B cell (primary cell): ENCODE data around the gene ZNF423. TPM values are rescaled to one million over a fixed set of nuclear protein-coding genes. Genes with fewer than 3 reads are reported as not detected.

Experiments used
- ATAC-seq: fragments of 200-7000 bp; cut with Tn5 transposase; one replicate; pipeline ENCODE4 v1.10.0; 2021; ENCODE audit warnings: low read depth, mild to moderate bottlenecking, moderate number of reproducible peaks, moderate library complexity
- CTCF ChIA-PET: fragments of 350-600 bp; sonication (Branson Sonifier 250); formaldehyde crosslinking; loops from one replicate; lab custom pipeline; 2021; ENCODE audit warnings: antibody characterized with exemption, inconsistent platforms; lab: Charles Lee
- POLR2A ChIA-PET: fragments of 350-600 bp; sonication (Branson Sonifier 250); formaldehyde crosslinking; loops from one replicate; lab custom pipeline; 2021; ENCODE audit warnings: antibody characterized with exemption; lab: Charles Lee
- DNase-seq: peaks from one replicate; pipeline ENCODE4 v3.0.0; 2013
- H2AFZ ChIP-seq: 2 replicates; pipeline ENCODE4 v1.6.1; 2012; ENCODE audit warnings: mild to moderate bottlenecking, low read depth, low read length; ENCODE audit not compliant: insufficient read depth, poor library complexity, severe bottlenecking
- H3K27ac ChIP-seq, 2 donors: 1 replicate in 1 of 2; 2 replicates in 1 of 2; pipeline ENCODE4 v1.5.1; 2012 to 2013; ENCODE audit warnings: low read length in 2 of 2, mild to moderate bottlenecking in 2 of 2, moderate library complexity in 1 of 2
- H3K27me3 ChIP-seq, 4 experiments: fragments of 200-600 bp in 1 of 4; sonication (generic) in 1 of 4; replicated peaks in 1 of 4; 1 replicate in 2 of 4; 2 replicates in 2 of 4; pipeline versions ENCODE4 v1.6.1 to v1.7.0; 2013 to 2016; ENCODE audit warnings: low read length in 3 of 4, mild to moderate bottlenecking in 2 of 4, mixed read lengths in 1 of 4, moderate library complexity in 1 of 4; ENCODE audit not compliant: insufficient read depth in 4 of 4, control insufficient read depth in 3 of 4; ENCODE audit errors: control extremely low read depth in 1 of 4
- H3K36me3 ChIP-seq, 2 experiments: replicated peaks in 1 of 2; 1 replicate in 1 of 2; 2 replicates in 1 of 2; pipeline versions ENCODE4 v1.6.1 to v1.7.1; 2013; ENCODE audit warnings: low read length in 1 of 2; ENCODE audit not compliant: insufficient read depth in 2 of 2, control insufficient read depth in 1 of 2; ENCODE audit errors: control extremely low read depth in 1 of 2, extremely low read depth in 1 of 2
- H3K4me1 ChIP-seq, 2 donors: fragments of 200-600 bp in 1 of 2; sonication (generic) in 1 of 2; 1 replicate in 1 of 2; 2 replicates in 1 of 2; pipeline versions ENCODE4 v1.5.1 to v1.6.1; 2013 to 2017; ENCODE audit warnings: low read length in 2 of 2; ENCODE audit not compliant: control insufficient read depth in 2 of 2, insufficient read depth in 2 of 2
- H3K4me2 ChIP-seq: replicated peaks from 2 replicates; pipeline ENCODE3; 2012; ENCODE audit warnings: mild to moderate bottlenecking, low read depth, low read length; ENCODE audit not compliant: poor library complexity, severe bottlenecking
- H3K4me3 ChIP-seq, 5 experiments: fragments of 200-600 bp in 1 of 5; sonication (generic) in 1 of 5; 1 replicate in 3 of 5; 2 replicates in 2 of 5; pipeline versions ENCODE4 v1.5.1 to v1.7.0; 2011 to 2016; ENCODE audit warnings: low read length in 4 of 5, mild to moderate bottlenecking in 4 of 5, low read depth in 2 of 5, control low read depth in 1 of 5, moderate library complexity in 1 of 5; ENCODE audit not compliant: insufficient read depth in 1 of 5; ENCODE audit errors: control extremely low read depth in 1 of 5, extremely low read depth in 1 of 5
- H3K79me2 ChIP-seq: fragments of 200-600 bp; sonication (generic); one replicate; pipeline ENCODE4 v1.6.0; 2016; ENCODE audit warnings: low read length; ENCODE audit not compliant: control insufficient read depth, insufficient read depth
- H3K9ac ChIP-seq: fragments of 200-600 bp; sonication (generic); 2 replicates; pipeline ENCODE4 v1.6.1; 2017; ENCODE audit warnings: mild to moderate bottlenecking, low read length, moderate library complexity
- H3K9me3 ChIP-seq, 3 donors: one replicate each; pipeline versions ENCODE4 v1.6.1 to v1.7.1; 2013; ENCODE audit warnings: low read length in 2 of 3; ENCODE audit not compliant: control insufficient read depth in 2 of 3, insufficient read depth in 1 of 3; ENCODE audit errors: control extremely low read depth in 1 of 3
- H4K20me1 ChIP-seq: 2 replicates; pipeline ENCODE4 v1.6.0; 2012; ENCODE audit warnings: mild to moderate bottlenecking, low read length; ENCODE audit not compliant: insufficient read depth, control insufficient read depth, poor library complexity, severe bottlenecking
- H3K27ac Mint-ChIP-seq: one replicate; pipeline ENCODE4 v1.8.0; 2021; ENCODE audit warnings: mixed read lengths
- H3K27me3 Mint-ChIP-seq: one replicate; pipeline ENCODE4 v1.8.0; 2021; ENCODE audit warnings: mixed read lengths
- H3K4me1 Mint-ChIP-seq: one replicate; pipeline ENCODE4 v1.8.0; 2021; ENCODE audit warnings: mixed read lengths
- H3K4me3 Mint-ChIP-seq: one replicate; pipeline ENCODE4 v1.8.0; 2021; ENCODE audit warnings: mixed read lengths
- H3K9me3 Mint-ChIP-seq: one replicate; pipeline ENCODE4 v1.8.0; 2022; ENCODE audit warnings: mixed read lengths; ENCODE audit not compliant: insufficient read depth
- EZH2 ChIP-seq: IDR thresholded peaks from 2 replicates; pipeline ENCODE4 v1.6.1; 2012; ENCODE audit warnings: borderline replicate concordance, low read depth, mild to moderate bottlenecking, moderate library complexity, low read length; ENCODE audit not compliant: insufficient read depth, poor library complexity, severe bottlenecking
- WGBS: methylation state at CpG from one replicate; pipeline ENCODE4 v1.1.5; 2013; ENCODE audit warnings: missing lambda C conversion rate; ENCODE audit not compliant: insufficient coverage; 5-methylcytosine and 5-hydroxymethylcytosine counted together
- intact Hi-C: fragments of 100-400 bp; cut with micrococcal nuclease; formaldehyde crosslinking; loops from one replicate; pipeline ENCODE4 v1.10.0; 2022
- polyA plus RNA-seq: library from polyadenylated mRNA; depleted of rRNA; stranded (reverse); fragments of >200 nt; gene quantifications from 2 replicates; pipeline ENCODE4 v1.2.3, GENCODE V29; 2012
- total RNA-seq, 2 donors: library from RNA; stranded (reverse); fragments of 120-200 nt in 1 of 2; gene quantifications; 1 replicate in 1 of 2; 2 replicates in 1 of 2; pipeline versions ENCODE4 v1.2.3 to v1.2.4, GENCODE V29; 2013 to 2022
- TF ChIP-seq, protein P1 (sequence below): fragments of 200-600 bp; IDR thresholded peaks from one replicate; pipeline ENCODE4 v1.8.0; 2022; ENCODE audit warnings: antibody characterized with exemption, mild to moderate bottlenecking

ZNF423 gene
- total and polyA plus RNA-seq, 2 donors (not counting 1 experiment from before 2014, with no cell fraction given) = not detected

DNA sequence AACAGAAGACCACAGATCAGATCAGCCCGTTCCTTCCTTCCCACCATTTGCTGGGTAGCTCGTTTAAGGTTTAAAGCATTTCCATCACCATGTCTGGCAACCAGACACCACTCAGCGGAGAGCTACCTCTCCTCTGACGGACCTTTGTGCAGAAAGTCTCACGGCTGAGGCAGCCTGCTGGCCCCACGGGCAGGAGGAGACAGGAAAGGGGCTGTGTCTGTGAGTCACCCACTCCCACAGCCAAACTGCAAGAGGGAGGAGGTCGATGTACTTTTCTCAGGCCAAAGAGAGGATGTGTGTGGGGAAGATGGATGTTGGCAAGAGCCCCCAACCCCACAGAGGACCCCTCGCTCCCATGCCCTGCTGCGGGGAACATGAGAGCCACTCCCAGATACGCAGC, 92.1 kb downstream of the ZNF423 start:
- no peak for ATAC-seq
- H3K27me3 Mint-ChIP-seq = no peaks in the 10 kb centered on the region
- H3K9me3 ChIP-seq = peaks cover 0 to 4% (median 0%) of the 10 kb centered on the region in 3 donors
- TF ChIP-seq, protein P1, sequence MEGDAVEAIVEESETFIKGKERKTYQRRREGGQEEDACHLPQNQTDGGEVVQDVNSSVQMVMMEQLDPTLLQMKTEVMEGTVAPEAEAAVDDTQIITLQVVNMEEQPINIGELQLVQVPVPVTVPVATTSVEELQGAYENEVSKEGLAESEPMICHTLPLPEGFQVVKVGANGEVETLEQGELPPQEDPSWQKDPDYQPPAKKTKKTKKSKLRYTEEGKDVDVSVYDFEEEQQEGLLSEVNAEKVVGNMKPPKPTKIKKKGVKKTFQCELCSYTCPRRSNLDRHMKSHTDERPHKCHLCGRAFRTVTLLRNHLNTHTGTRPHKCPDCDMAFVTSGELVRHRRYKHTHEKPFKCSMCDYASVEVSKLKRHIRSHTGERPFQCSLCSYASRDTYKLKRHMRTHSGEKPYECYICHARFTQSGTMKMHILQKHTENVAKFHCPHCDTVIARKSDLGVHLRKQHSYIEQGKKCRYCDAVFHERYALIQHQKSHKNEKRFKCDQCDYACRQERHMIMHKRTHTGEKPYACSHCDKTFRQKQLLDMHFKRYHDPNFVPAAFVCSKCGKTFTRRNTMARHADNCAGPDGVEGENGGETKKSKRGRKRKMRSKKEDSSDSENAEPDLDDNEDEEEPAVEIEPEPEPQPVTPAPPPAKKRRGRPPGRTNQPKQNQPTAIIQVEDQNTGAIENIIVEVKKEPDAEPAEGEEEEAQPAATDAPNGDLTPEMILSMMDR = no peak
- no peak for TF ChIP-seq EZH2
- no peaks in the 10 kb centered on the region for H3K4me1 ChIP-seq
- no peak overlapping the region for H3K4me3 ChIP-seq
- no peaks in the 10 kb centered on the region for H3K79me2 ChIP-seq
- no peak for DNase-seq
- H3K27ac ChIP-seq = no peak overlapping the region
- H3K4me1 Mint-ChIP-seq = no peaks in the 10 kb centered on the region
- H3K9ac ChIP-seq = no peak overlapping the region
- no peaks in the 10 kb centered on the region for H3K36me3 ChIP-seq
- H3K27me3 ChIP-seq = no peaks in the 10 kb centered on the region
- intact Hi-C loops = no loop called here
- no peak overlapping the region for H2AFZ ChIP-seq
- H3K4me2 ChIP-seq = no peak overlapping the region
- H4K20me1 ChIP-seq = no peaks in the 10 kb centered on the region
- WGBS = 83% methylated on average over 3 of the region's 10 CpGs
- no peak overlapping the region for H3K4me3 Mint-ChIP-seq
- CTCF ChIA-PET = no interaction called here
- H3K9me3 Mint-ChIP-seq = no peaks in the 10 kb centered on the region
- POLR2A ChIA-PET = no interaction called here
- no peak overlapping the region for H3K27ac Mint-ChIP-seq

DNA sequence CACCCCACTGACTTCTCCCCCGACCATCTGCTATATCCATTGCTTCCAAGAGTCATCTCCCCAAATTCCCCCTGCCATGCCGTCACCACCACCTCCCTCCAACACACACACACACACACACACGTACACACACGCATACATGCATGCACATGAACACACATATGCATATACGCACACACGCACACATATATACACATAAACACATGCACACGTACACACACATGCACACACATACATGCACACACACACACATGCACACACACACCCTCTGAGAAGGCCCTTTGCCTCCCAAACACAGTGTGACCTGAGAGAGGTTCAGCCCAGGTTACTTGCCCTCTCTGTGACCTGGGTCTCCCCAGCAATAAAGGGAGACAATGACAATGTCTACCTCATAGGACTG, 95.1 kb downstream of the ZNF423 start:
- H3K4me2 ChIP-seq = no peak overlapping the region
- peaks cover 0 to 4% (median 0%) of the 10 kb centered on the region in 3 donors for H3K9me3 ChIP-seq
- Mint-ChIP-seq H3K27ac (no peak overlapping the region), H3K4me1 (no peaks in the 10 kb centered on the region), H3K9me3 (no peaks in the 10 kb centered on the region), H3K4me3 (no peak overlapping the region), H3K27me3 (peaks cover 6% of the 10 kb centered on the region)
- 91% methylated on average over 7 of the region's 7 CpGs for WGBS
- no peaks in the 10 kb centered on the region for H3K4me1 ChIP-seq
- no peaks in the 10 kb centered on the region for H3K36me3 ChIP-seq
- intact Hi-C loops = no loop called here
- ChIA-PET CTCF (no interaction called here), POLR2A (no interaction called here)
- no peak overlapping the region for H3K27ac ChIP-seq
- H3K4me3 ChIP-seq = no peak overlapping the region
- no peak for ATAC-seq
- no peak overlapping the region for H2AFZ ChIP-seq
- H4K20me1 ChIP-seq = no peaks in the 10 kb centered on the region
- no peaks in the 10 kb centered on the region for H3K27me3 ChIP-seq
- H3K9ac ChIP-seq = no peak overlapping the region
- TF ChIP-seq, protein P1 = no peak
- no peak for TF ChIP-seq EZH2
- no peaks in the 10 kb centered on the region for H3K79me2 ChIP-seq
- DNase-seq = no peak
